Effector memory CD4-positive, alpha-beta T cell (primary cell): ENCODE results near the gene DENND6A.
"Not testable (repeated sequence)": the region's sequence is repeated elsewhere in the genome, so short reads cannot be mapped to it uniquely, and the experiment has no call there.

Experiments used
- DNase-seq, 3 donors: peaks; one replicate each; pipeline ENCODE4 v3.0.0-alpha.2; 2020
- H3K27ac ChIP-seq: 2 replicates; pipeline ENCODE4 v1.7.0; 2013; ENCODE audit warnings: mild to moderate bottlenecking, low read length, moderate library complexity; ENCODE audit not compliant: insufficient read depth, poor library complexity, severe bottlenecking
- H3K27me3 ChIP-seq: replicated peaks from 2 replicates; pipeline ENCODE4 v1.7.0; 2013; ENCODE audit warnings: mild to moderate bottlenecking, low read length; ENCODE audit not compliant: insufficient read depth, control insufficient read depth, poor library complexity, severe bottlenecking
- H3K36me3 ChIP-seq: 2 replicates; pipeline ENCODE4 v1.7.0; 2013; ENCODE audit warnings: mild to moderate bottlenecking, low read length, moderate library complexity; ENCODE audit not compliant: control insufficient read depth, insufficient read depth
- H3K4me1 ChIP-seq: 2 replicates; pipeline ENCODE4 v1.7.0; 2013; ENCODE audit warnings: low read length, mild to moderate bottlenecking; ENCODE audit not compliant: control insufficient read depth, insufficient read depth, poor library complexity, severe bottlenecking
- H3K4me3 ChIP-seq: 2 replicates; pipeline ENCODE4 v1.7.0; 2013; ENCODE audit warnings: low read length, low read depth, mild to moderate bottlenecking; ENCODE audit not compliant: insufficient read depth, poor library complexity, severe bottlenecking
- H3K9me3 ChIP-seq: 2 replicates; pipeline ENCODE4 v1.7.0; 2013; ENCODE audit warnings: mild to moderate bottlenecking, low read length, moderate library complexity; ENCODE audit not compliant: control insufficient read depth

Gene DENND6A

DNA sequence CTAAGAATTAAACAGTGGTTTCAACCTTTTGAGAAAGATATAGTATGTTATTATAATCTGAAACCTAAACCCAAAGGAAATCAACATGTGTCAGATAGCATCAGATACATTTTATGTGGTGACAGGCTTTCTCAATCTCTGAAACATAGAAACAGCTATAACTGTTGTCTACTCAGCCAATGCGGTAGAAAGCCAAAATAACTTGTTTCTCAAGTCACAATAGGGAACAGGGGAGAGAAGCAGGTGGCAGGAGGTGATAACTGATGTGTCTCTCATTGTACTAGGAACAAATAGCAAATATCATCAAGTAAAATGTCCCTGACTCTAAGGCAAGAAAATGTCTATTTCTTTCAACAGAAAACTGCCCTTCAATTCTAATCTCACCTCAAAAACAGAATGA, 38.6 kb downstream of the DENND6A start:
- Histone ChIP-seq H3K27me3 (no peaks in the 10 kb centered on the region), H3K4me1 (no peaks in the 10 kb centered on the region), H3K4me3 (no peak overlapping the region), H3K9me3 (no peaks in the 10 kb centered on the region), H3K36me3 (peaks cover 33% of the 10 kb centered on the region), H3K27ac (no peak overlapping the region)
- no peak for DNase-seq

DNA sequence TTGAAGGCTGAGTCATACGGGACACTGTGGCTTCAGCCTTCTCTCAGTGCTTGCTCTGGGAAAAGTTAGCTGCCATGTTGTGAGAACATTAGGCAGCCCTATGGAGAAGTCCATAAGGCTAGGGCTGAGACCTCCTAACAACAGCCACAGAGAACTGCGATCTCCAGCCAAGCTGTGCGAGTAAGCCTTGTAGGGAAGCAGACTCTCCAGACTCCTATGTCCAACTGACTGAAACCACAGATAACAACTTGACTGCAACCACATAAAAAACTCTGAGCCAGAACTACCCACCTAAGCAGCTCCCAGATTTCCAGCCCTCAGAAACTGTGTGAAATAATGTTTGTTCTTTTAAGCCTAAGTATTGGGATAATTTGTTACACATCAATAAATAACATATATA, 40.7 kb downstream of the DENND6A start:
- Histone ChIP-seq H3K4me1 (no peaks in the 10 kb centered on the region), H3K27me3 (no peaks in the 10 kb centered on the region), H3K9me3 (no peaks in the 10 kb centered on the region), H3K36me3 (peaks cover 27% of the 10 kb centered on the region), H3K27ac (no peak overlapping the region), H3K4me3 (no peak overlapping the region)
- DNase-seq = no peak

DNA sequence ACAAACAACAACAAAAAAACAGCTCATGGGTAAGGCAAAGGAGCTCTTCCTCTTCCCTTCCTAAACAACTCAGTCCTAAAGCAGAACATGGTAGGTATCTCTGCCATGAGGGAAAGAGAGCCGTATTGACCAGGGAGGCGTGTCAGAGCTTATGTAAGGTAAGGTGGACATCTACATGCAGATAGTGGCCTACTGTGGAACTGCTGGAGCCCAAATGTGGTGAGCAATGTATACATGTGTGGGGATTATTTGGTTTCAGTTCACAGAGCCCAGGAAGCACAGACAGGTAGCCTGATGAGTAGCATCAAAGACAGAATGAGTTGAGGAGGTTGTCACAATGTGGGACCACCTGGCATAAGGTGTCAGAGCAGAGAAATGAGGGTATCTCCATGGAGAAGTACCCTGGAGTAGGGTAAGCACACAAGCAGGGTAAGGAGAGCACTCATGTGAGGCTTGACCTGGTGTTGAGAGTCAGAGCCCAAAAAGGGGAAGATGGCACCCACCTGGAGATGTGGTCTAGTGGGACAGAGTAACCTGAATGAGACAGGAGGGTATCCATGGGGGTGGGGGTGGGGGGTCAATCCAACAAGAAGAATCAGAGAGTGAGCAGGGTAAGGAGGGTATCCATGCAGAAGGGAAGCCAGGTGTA, 45.5 kb downstream of the DENND6A start:
- no peaks in the 10 kb centered on the region for H3K9me3 ChIP-seq
- no peak overlapping the region for H3K27ac ChIP-seq
- no peak for DNase-seq
- no peaks in the 10 kb centered on the region for H3K27me3 ChIP-seq
- no peaks in the 10 kb centered on the region for H3K4me1 ChIP-seq
- H3K36me3 ChIP-seq = peaks cover 37% of the 10 kb centered on the region
- no peak overlapping the region for H3K4me3 ChIP-seq

DNA sequence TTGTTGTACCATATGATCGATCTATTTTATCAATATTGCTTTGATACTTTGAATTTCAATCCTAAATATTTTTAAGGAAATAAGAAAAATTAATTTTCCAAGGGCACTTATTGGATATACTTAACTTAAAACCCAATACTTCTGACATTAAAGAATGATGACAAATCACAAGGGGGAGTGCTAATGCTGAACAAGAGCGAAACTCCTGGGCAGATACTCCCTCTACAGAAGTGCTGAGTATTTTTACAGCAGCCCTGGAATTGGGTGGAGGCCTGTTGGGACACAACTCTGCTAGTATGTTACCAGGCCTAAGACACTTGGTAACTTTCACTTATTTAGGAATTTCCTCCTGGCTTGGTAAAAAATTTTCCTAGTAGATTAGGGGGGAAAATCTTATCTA, 46.2 kb downstream of the DENND6A start:
- Histone ChIP-seq H3K36me3 (peaks cover 37% of the 10 kb centered on the region), H3K27me3 (no peaks in the 10 kb centered on the region), H3K27ac (no peak overlapping the region), H3K4me1 (no peaks in the 10 kb centered on the region), H3K4me3 (no peak overlapping the region), H3K9me3 (no peaks in the 10 kb centered on the region)
- no peak for DNase-seq

DNA sequence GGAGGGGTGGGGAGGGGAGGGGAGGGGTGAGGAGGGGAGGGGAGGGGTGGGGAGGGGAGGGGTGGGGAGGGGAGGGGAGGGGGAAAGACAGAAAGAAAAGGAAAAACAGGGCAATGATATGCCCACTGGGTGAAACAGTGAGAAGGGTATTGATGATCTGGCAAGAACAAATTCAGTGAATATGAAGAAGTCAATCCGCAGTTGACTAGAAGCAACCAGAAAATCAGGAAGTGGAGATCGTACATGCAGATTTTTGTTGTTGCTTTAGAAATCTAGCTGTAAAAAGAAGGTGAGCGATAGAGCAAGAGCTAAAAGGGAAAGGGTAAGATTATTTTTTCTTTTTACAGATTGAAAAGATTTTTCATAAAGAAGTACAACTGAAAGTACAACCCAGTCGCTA, 48.1 kb downstream of the DENND6A start:
- Histone ChIP-seq H3K9me3 (no peaks in the 10 kb centered on the region), H3K4me3 (no peak overlapping the region), H3K36me3 (peaks cover 40% of the 10 kb centered on the region), H3K4me1 (no peaks in the 10 kb centered on the region), H3K27me3 (no peaks in the 10 kb centered on the region), H3K27ac (no peak overlapping the region)
- no peak for DNase-seq

DNA sequence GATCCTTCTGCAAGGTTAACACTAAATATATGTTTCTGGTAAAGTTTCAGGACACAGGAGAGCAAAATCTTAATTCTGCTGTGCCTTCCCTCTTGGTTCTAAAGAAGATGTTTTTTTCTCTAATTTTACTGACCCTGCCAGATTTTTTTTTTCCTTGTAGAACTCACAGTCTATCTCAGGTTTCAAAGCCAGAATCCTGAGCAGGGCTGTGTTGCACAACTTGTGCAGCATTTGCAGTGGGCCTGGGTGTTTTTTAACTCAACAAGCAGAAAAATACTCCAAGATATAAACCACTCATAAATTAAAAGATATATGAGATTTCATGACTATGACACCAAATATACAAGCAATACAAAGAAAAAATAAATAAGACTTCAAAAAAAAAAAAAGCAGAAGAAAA, 55.5 kb downstream of the DENND6A start:
- DNase-seq = no peak
- Histone ChIP-seq H3K36me3 (peaks cover 47% of the 10 kb centered on the region), H3K4me1 (no peaks in the 10 kb centered on the region), H3K27me3 (no peaks in the 10 kb centered on the region), H3K27ac (no peak overlapping the region), H3K4me3 (no peak overlapping the region), H3K9me3 (no peaks in the 10 kb centered on the region)

DNA sequence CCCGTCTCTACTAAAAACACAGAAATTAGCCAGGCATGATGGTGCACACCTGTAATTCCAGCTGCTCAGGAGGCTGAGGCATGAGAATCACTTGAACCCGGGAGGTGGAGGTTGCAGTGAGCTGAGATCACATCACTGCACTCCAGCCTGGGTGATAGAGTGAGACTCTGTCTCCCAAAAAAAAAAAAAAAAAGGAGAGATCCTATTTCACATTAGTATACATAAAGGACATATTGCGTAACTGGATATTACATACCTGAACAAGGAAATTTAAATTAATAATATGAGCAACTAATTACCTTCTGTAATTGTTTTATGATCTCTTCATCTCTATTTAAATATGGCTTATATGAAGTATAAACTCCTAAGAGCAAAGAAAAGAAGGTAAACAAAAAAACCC, 58.6 kb downstream of the DENND6A start:
- not testable (repeated sequence) for H3K4me1 ChIP-seq, DNase-seq, H3K27ac ChIP-seq, H3K4me3 ChIP-seq, H3K9me3 ChIP-seq, H3K27me3 ChIP-seq
- H3K36me3 ChIP-seq = peaks cover 51% of the 10 kb centered on the region

DNA sequence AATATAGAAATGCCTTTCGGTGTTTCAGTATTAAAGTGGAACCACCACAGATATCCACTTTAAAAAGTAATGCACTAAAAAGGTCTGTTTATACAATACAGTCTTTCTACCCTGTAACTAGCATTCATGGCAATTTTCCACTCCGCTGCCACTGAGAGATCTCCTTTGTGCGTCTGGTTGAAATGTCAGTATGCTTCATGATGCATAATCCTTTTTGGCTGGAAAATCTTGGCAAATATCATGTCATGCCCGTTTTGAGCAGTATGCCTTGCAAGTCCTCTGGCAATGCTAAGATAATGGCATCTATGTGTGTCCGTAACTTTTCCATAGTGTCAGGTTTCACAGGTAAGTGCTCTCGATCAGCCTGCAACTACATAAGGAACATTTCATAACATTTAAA, 64.9 kb downstream of the DENND6A start:
- Histone ChIP-seq H3K27ac (no peak overlapping the region), H3K36me3 (peaks cover 48% of the 10 kb centered on the region)

DNA sequence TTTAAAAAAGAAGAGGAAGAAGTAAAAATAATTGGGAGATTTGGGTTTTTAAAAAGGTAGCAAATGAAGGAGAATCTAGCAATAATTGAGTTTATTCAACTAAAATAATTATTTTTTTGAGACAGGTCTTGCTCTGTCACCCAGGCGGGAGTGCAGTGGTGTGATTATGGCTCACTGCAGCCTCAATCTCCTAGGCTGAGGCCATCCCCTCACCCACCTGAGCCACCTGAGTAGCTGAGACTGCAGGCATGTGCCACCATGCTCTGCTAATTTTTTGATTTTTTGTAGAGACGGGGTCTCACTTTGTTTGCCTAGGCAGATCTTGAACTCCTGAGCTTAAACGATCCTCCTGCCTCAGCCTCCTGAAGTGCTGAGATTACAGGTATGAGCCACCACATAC, 68.1 kb downstream of the DENND6A start:
- no peaks in the 10 kb centered on the region for H3K4me1 ChIP-seq
- no peak overlapping the region for H3K27ac ChIP-seq
- H3K4me3 ChIP-seq = no peak overlapping the region
- H3K36me3 ChIP-seq = peaks cover 24% of the 10 kb centered on the region
- H3K9me3 ChIP-seq = no peaks in the 10 kb centered on the region
- H3K27me3 ChIP-seq = no peaks in the 10 kb centered on the region
- no peak for DNase-seq

More for the DNA sequence above, 64.9 kb downstream of the DENND6A start:
- DNase-seq = no peak
- Histone ChIP-seq H3K27me3 (no peaks in the 10 kb centered on the region), H3K4me1 (no peaks in the 10 kb centered on the region), H3K9me3 (no peaks in the 10 kb centered on the region), H3K4me3 (no peak overlapping the region)

DNA sequence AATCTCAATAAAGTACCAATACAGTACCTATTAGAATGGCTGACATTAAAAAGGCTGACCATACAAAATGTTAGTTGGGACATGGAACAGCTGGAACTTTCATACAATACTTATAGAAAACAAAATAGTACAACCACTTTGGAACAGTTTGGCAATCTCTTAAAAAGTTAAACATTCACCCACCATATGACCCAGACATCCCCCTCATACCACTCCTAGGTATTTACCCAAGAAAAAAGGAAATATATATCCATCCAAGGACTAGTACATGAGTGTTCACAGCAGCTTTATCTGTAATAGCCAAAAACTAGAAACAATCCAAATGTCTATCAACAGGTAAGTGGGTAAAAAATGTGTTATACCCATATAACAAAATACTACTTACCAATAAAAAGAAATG, 70.5 kb downstream of the DENND6A start:
- Histone ChIP-seq H3K36me3 (peaks cover 4% of the 10 kb centered on the region), H3K4me3 (no peak overlapping the region), H3K27me3 (no peaks in the 10 kb centered on the region), H3K9me3 (no peaks in the 10 kb centered on the region), H3K4me1 (no peaks in the 10 kb centered on the region), H3K27ac (no peak overlapping the region)
- no peak for DNase-seq
